Nephron (organoid): ENCODE data around the gene EMX2.

Experiments
- H3K27ac Mint-ChIP-seq, 3 experiments: 2 replicates each; pipeline ENCODE4 v1.8.0; 2020; ENCODE audit warnings: mixed read lengths in 3 of 3, mild to moderate bottlenecking in 2 of 3, moderate library complexity in 1 of 3
- H3K27me3 Mint-ChIP-seq: 2 replicates; pipeline ENCODE4 v1.8.0; 2021; ENCODE audit warnings: low read depth, mild to moderate bottlenecking, moderate library complexity, mixed read lengths
- H3K36me3 Mint-ChIP-seq: 2 replicates; pipeline ENCODE4 v1.8.0; 2020; ENCODE audit warnings: low read depth, mixed read lengths
- H3K4me1 Mint-ChIP-seq: 2 replicates; pipeline ENCODE4 v1.8.0; 2020; ENCODE audit warnings: mixed read lengths
- H3K4me3 Mint-ChIP-seq, 3 experiments: 2 replicates each; pipeline ENCODE4 v1.8.0; 2020; ENCODE audit warnings: mild to moderate bottlenecking in 3 of 3, mixed read lengths in 3 of 3, moderate library complexity in 2 of 3
- H3K9me3 Mint-ChIP-seq: 2 replicates; pipeline ENCODE4 v1.8.0; 2020; ENCODE audit warnings: mixed read lengths
- TF ChIP-seq, protein P1 (sequence below), 3 experiments: fragments of 200-600 bp; sonication (generic); IDR thresholded peaks; one replicate each; pipeline ENCODE4 v1.5.0; 2021; ENCODE audit warnings: antibody characterized with exemption in 3 of 3; ENCODE audit not compliant: unreplicated experiment in 3 of 3

Gene EMX2

DNA sequence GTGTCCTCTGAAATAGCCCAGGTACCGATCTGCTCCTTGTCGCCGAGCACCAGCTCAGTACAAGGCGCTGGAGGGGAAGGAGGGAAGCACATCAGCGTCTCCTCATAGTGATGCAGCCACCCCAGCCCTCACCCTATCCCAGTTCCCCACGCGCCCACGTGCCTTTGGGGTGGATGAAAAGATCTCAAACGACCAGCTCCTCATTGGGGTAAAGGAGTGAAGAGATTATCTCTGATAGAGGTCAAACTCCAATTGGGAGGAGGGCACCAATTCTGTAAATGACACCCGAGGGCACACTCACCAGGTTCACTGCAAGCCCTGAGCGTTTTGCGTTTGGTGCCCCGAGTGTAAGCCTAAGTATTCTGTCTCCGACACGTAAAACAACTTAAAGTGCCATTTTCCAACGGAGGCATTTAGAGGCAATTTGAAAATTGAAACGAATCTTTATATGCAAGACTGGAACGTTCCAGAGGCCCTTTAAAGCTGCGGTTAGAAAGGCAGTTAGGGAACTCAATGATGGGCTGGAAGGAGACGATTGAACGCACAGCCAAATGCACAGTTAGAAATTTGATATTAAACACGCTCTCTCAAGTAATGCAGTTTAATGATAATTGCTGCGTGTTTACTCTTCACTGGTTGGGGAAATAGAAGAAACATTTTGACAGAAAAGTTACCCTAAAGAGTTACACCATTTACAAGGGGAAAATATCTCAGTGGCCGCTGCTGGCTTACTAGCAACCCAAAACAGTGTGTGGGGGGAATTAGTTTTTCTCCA, 8.9 kb upstream of the EMX2 start:
- H3K4me3 Mint-ChIP-seq: peak overlapping the region; percentile 78 to 81 (median 80)
- TF ChIP-seq, protein P1, sequence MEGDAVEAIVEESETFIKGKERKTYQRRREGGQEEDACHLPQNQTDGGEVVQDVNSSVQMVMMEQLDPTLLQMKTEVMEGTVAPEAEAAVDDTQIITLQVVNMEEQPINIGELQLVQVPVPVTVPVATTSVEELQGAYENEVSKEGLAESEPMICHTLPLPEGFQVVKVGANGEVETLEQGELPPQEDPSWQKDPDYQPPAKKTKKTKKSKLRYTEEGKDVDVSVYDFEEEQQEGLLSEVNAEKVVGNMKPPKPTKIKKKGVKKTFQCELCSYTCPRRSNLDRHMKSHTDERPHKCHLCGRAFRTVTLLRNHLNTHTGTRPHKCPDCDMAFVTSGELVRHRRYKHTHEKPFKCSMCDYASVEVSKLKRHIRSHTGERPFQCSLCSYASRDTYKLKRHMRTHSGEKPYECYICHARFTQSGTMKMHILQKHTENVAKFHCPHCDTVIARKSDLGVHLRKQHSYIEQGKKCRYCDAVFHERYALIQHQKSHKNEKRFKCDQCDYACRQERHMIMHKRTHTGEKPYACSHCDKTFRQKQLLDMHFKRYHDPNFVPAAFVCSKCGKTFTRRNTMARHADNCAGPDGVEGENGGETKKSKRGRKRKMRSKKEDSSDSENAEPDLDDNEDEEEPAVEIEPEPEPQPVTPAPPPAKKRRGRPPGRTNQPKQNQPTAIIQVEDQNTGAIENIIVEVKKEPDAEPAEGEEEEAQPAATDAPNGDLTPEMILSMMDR (IDR thresholded peaks at IDR 0.05; ENCODE audit: unreplicated experiment in 3 of 3): no peak
- peaks cover 6% of the 10 kb centered on the region for H3K36me3 Mint-ChIP-seq
- peaks cover 44% of the 10 kb centered on the region for H3K4me1 Mint-ChIP-seq
- peak overlapping the region; percentile 89 to 94 (median 93) for H3K27ac Mint-ChIP-seq
- H3K27me3 Mint-ChIP-seq: peaks cover 99% of the 10 kb centered on the region
- H3K9me3 Mint-ChIP-seq: no peaks in the 10 kb centered on the region

- Mint-ChIP-seq H3K27me3 (peaks cover 99% of the 10 kb centered on the region), H3K27ac (peak overlapping the region; percentile 89 to 94 (median 93)), H3K4me1 (peaks cover 45% of the 10 kb centered on the region), H3K9me3 (no peaks in the 10 kb centered on the region), H3K36me3 (peaks cover 6% of the 10 kb centered on the region), H3K4me3 (peak overlapping the region; percentile 78 to 85 (median 81))
- TF ChIP-seq, protein P1 (IDR thresholded peaks at IDR 0.05; ENCODE audit: unreplicated experiment in 3 of 3): no peak
Measured at GRCh38 chr10:117534321-117535297, 7.9 kb upstream of the EMX2 start.

DNA sequence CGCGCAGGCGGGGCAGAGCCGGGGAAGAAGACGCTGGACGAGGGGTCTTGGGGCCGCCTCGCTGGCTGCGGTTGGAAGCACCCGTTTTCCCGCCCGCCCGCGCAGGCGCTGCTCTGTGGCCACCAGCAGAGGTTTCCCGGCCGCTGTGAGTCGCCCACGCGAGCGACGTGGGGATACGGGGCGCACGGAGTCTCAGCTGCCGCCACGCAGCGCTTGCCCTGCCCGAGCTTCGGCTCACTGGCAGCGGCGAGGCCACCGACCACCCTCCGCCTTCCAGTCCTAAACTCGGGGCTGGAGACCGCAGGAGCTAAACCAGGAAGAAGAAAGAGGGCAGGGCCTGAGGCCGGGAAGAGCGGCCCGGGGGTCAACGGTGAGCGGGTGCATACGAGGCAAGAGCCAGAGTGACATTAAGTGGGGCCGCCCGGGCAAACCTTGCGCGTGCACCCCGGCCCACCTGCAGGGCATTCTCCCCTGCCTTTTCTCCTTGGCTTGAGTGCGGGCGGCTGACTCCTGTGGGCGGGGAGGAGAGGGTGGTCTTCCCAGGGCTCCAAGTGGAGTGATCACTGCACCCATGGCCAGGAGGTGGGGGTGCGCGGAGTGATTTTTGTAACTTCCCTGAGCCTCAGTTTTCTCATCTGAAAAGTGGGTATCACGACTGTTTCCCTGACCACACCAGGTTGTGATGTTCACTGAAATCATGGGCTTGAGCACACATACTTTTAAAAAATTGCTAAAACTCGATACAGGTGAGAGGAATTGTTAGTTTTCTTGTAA, 7.1 kb upstream of the EMX2 start:
- TF ChIP-seq, protein P1 (IDR thresholded peaks at IDR 0.05; ENCODE audit: unreplicated experiment in 3 of 3): no peak
- Mint-ChIP-seq H3K4me1 (peaks cover 46% of the 10 kb centered on the region), H3K27me3 (peaks cover 99% of the 10 kb centered on the region), H3K27ac (peak overlapping the region; percentile 59 to 92 (median 83)), H3K4me3 (peak overlapping the region; percentile 73 to 85 (median 81)), H3K36me3 (peaks cover 3% of the 10 kb centered on the region), H3K9me3 (no peaks in the 10 kb centered on the region)

GRCh38 chr10:117536072-117536865, 6.3 kb upstream of the EMX2 start:
- H3K27ac Mint-ChIP-seq: peak overlapping the region; percentile 24 to 92 (median 83)
- H3K4me3 Mint-ChIP-seq: peak overlapping the region; percentile 73 to 81 (median 74)
- H3K27me3 Mint-ChIP-seq: peaks cover 99% of the 10 kb centered on the region
- TF ChIP-seq, protein P1 (IDR thresholded peaks at IDR 0.05; ENCODE audit: unreplicated experiment in 3 of 3): no peak
- peaks cover 53% of the 10 kb centered on the region for H3K4me1 Mint-ChIP-seq
- no peaks in the 10 kb centered on the region for H3K9me3 Mint-ChIP-seq
- H3K36me3 Mint-ChIP-seq: peaks cover 3% of the 10 kb centered on the region

DNA sequence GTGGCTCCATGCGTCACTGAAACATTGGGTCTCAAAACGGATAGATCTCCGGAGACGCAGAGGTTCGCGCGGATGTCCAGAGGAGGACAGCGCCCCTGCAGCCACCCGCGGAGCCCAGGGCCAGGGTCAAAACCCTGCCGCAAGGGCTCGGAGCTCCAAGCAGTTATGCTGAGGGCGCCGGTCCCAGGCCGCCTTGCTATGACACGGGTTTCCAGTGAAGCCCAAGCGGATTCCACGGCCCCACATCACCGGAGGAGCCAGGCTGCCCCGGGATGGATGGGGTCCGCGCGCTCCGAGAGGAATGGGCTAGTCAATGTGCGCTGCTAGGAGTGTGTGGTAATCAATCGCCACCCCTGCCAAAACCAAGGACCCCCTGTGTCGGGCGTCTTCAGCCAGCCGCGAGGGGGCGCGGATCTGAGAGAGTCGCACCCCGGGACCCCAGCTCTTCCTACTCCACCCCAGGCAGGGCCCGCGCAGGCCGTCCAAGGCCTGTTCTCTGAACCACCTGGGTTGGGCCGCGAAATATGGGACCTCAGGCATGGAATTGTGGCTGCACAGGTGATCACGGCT, 5.6 kb upstream of the EMX2 start:
- Mint-ChIP-seq H3K9me3 (no peaks in the 10 kb centered on the region), H3K4me1 (peaks cover 53% of the 10 kb centered on the region), H3K4me3 (peak overlapping the region; percentile 73 to 81 (median 74)), H3K27me3 (peaks cover 99% of the 10 kb centered on the region), H3K27ac (peak overlapping the region; percentile 24 to 92 (median 83)), H3K36me3 (peaks cover 3% of the 10 kb centered on the region)
- TF ChIP-seq, protein P1 (IDR thresholded peaks at IDR 0.05; ENCODE audit: unreplicated experiment in 3 of 3): no peak
